ENCODE results near the gene CES3.

DNA sequence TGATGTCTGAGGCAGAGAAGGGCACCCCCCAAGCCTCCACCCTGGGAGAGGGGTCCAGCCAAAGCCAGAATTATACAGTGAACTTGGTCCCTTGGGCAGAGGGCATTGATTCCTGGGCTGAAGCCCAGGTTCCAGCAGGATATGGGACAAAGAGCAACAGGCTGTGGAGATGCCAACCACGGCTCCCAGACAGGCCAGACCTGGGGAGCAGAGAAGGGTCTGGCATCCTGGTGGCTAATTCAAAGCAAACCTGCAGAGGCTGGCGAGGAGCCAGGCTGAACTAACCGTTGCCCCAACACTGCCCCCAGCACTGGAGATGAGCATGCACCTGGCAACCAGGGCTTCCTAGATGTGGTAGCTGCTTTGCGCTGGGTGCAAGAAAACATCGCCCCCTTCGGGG, 3.0 kb downstream of the CES3 start:
- TF ChIP-seq, protein P1, sequence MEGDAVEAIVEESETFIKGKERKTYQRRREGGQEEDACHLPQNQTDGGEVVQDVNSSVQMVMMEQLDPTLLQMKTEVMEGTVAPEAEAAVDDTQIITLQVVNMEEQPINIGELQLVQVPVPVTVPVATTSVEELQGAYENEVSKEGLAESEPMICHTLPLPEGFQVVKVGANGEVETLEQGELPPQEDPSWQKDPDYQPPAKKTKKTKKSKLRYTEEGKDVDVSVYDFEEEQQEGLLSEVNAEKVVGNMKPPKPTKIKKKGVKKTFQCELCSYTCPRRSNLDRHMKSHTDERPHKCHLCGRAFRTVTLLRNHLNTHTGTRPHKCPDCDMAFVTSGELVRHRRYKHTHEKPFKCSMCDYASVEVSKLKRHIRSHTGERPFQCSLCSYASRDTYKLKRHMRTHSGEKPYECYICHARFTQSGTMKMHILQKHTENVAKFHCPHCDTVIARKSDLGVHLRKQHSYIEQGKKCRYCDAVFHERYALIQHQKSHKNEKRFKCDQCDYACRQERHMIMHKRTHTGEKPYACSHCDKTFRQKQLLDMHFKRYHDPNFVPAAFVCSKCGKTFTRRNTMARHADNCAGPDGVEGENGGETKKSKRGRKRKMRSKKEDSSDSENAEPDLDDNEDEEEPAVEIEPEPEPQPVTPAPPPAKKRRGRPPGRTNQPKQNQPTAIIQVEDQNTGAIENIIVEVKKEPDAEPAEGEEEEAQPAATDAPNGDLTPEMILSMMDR (optimal IDR thresholded peaks at IDR 0.05 in 1 of 3, IDR thresholded peaks at IDR 0.05 in 1 of 3, conservative IDR thresholded peaks at IDR 0.05 in 1 of 3; ENCODE audit: extremely low read depth in 1 of 3, insufficient read depth in 2 of 3, low read length in 3 of 3) = no peak
- no peak for TF ChIP-seq EZH2 (IDR thresholded peaks at IDR 0.05; ENCODE audit: low read length)

Measured in keratinocyte (primary cell).